T-helper 2 cell treated with Interferon-gamma antibody and Interleukin-4, amounts not matched to agents 5 μg/mL and 100 μg/mL, for 36 hours (primary cell): ENCODE data around the gene SH2D2A.
A peak's percentile ranks its signal among the peaks of the same experiment; 100 is the strongest.

Source experiments
- DNase-seq: peaks from one replicate; pipeline ENCODE4 v3.0.0; 2021; ENCODE audit warnings: low spot score
- H3K27ac Mint-ChIP-seq: one replicate; pipeline ENCODE4 v1.8.0; 2021; ENCODE audit warnings: mild to moderate bottlenecking, mixed read lengths
- H3K27me3 Mint-ChIP-seq: one replicate; pipeline ENCODE4 v1.8.0; 2021; ENCODE audit warnings: low read depth, mixed read lengths
- H3K36me3 Mint-ChIP-seq: one replicate; pipeline ENCODE4 v1.8.0; 2021; ENCODE audit warnings: low read depth, mixed read lengths
- H3K4me1 Mint-ChIP-seq: one replicate; pipeline ENCODE4 v1.8.0; 2021; ENCODE audit warnings: low read depth, mixed read lengths
- H3K4me3 Mint-ChIP-seq: one replicate; pipeline ENCODE4 v1.8.0; 2022; ENCODE audit warnings: mild to moderate bottlenecking, moderate library complexity, mixed read lengths
- H3K9me3 Mint-ChIP-seq: one replicate; pipeline ENCODE4 v1.8.0; 2021; ENCODE audit warnings: mixed read lengths

SH2D2A gene

DNA sequence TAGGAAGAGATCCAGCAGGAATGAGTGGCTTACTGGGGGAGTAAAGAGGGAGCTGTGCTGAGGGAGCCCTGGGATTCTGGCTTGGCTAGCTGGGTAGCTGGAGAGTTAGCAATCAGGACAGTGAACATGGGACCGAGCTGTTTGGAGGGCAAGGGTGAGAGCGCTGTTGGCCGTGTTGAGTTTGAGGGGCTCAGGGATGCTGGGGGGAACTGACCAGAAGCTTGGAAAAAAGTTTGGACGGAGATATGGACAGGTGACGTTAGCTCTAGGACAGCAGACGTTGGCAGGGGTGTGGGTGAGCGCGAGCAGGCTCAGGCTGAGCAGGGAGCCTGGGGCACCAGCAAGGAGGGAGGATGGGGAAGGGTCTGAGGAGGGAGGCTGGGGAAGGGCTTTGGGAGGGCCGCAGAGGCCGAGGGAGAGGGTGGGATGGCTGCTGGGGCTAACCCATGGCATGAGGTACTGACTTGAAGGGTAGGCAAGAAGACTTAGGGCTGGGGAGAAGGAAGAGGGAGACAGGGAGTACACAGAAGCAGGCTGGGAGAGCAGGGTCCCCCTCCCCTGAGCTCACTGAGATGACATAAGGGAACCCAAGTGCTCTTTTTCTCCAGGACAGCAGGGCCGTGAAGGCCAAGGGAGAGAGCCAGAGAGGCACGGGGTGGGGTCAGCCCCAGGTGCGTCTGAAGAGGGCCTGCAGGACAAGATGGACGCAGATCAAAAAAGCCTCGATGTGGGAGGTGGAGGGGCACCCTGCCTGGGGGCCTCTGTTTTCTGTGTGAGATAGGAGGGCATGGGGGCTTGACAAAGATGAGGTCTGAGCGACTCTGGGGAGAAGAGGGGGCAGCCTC, 8.2 kb downstream of the SH2D2A start:
- no peaks in the 10 kb centered on the region for H3K9me3 Mint-ChIP-seq
- DNase-seq: no peak
- peaks cover 49% of the 10 kb centered on the region for H3K4me1 Mint-ChIP-seq
- H3K27me3 Mint-ChIP-seq: no peaks in the 10 kb centered on the region
- H3K4me3 Mint-ChIP-seq: peak overlapping the region; percentile 55
- peaks cover 53% of the 10 kb centered on the region for H3K36me3 Mint-ChIP-seq
- H3K27ac Mint-ChIP-seq: peak overlapping the region; percentile 78

DNA sequence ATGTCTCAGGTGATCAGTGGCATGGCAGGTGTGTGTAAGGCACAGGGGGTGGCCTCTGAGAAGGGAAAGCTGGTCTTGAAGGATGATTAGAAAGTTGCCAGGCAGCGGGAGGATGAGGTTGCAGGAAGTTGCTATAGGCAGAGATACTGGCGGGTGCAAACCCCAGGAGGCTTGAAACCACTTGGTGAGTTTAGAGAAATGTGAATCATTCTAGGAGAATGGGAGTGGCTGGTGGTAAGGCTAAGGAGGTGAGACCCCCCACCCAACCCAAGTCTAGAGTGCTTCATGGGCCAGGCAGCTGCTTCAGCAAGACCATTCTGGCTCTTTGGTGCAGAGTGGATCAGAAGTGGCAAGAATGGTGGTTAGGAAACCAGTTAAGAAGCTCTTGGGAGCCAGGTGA, 9.0 kb downstream of the SH2D2A start:
- DNase-seq: no peak
- H3K4me1 Mint-ChIP-seq: peaks cover 42% of the 10 kb centered on the region
- peaks cover 48% of the 10 kb centered on the region for H3K36me3 Mint-ChIP-seq
- no peaks in the 10 kb centered on the region for H3K27me3 Mint-ChIP-seq
- H3K9me3 Mint-ChIP-seq: no peaks in the 10 kb centered on the region
- peak overlapping the region; percentile 78 for H3K27ac Mint-ChIP-seq
- H3K4me3 Mint-ChIP-seq: peak overlapping the region; percentile 55

DNA sequence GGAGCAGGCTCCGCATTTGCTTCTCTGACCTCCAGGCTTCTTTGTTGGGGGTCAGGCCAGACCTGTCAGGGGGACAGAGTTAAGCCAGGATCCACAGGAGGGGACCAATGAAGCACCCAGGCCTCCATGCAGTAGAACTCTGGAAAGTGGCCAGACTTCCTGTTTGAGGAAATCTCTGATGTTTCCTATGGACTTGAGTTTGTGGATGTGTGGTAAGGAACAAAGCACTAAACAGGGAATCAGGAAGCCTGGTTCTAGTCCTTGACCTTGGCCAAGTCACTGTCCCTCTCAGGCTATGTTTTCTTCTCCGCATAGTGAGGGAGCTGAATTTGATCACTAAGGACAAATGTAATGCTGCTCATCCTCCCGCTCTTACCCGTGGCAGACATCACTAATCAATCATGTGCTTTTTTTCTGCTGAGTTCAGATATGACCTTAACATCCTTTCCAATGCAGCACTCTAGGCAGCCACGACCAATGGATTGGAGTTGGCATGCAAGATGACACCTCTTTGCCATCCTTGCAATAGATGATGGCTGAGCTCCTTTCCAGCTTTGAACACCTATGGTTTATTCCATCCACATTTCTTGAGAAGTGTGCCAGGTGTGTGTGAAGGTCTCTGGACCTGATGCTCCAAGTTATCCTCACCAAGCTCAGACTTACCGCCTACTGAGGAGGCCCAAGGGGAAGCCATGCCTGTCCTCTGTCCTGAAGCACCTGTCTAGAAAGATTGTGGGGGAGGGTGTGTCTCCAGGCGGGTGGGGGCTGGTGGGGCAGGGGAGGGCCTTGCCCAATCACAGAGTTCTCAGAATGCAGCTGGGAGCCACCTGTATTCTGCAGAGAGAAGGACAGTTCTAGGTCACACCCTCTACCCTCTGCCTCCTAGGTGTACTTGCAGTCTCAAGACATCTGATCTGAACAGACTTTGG, 9.9 kb downstream of the SH2D2A start:
- H3K4me1 Mint-ChIP-seq: peaks cover 36% of the 10 kb centered on the region
- H3K36me3 Mint-ChIP-seq: peaks cover 40% of the 10 kb centered on the region
- H3K4me3 Mint-ChIP-seq: peak overlapping the region; percentile 55
- no peaks in the 10 kb centered on the region for H3K27me3 Mint-ChIP-seq
- no peak for DNase-seq
- no peaks in the 10 kb centered on the region for H3K9me3 Mint-ChIP-seq
- H3K27ac Mint-ChIP-seq: peak overlapping the region; percentile 78

DNA sequence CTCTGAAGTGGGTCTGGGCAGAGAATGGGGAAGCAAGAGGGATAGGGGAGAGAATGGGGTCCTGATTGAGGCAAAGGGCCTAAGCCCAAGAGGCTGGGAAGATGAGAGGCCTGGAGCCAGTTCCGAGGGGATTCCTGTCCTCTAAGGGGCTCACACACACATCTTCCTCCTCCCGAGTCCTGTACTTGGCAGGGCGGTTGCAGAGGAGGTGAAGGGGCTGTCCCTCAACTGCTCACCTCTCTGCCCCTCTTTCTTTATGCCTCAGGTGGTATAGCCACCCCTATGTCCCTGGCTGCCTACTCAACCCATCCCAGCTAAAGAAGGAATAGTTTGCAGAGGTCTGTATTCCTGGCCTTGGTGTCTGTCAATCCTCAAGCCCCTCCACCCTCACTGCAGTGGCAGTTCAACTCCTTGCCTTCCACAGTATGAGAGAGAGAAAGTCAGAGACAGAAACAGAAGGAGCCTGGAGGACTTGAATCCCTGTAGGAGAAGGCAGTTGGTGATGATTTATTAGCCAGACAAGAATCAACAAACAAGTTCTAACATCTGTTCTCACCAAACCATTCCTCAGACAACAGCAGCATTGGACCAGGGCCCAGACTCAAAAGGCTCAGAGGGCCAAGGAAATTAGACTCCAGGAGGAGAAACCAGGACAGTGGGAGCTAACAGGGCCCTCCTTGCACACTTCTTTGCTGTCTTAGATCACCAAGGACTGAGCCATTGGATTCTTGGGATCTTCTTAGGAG, 10.7 kb downstream of the SH2D2A start:
- H3K36me3 Mint-ChIP-seq: peaks cover 39% of the 10 kb centered on the region
- peaks cover 36% of the 10 kb centered on the region for H3K4me1 Mint-ChIP-seq
- H3K9me3 Mint-ChIP-seq: no peaks in the 10 kb centered on the region
- no peaks in the 10 kb centered on the region for H3K27me3 Mint-ChIP-seq
- no peak for DNase-seq
- H3K27ac Mint-ChIP-seq: peak overlapping the region; percentile 45
- H3K4me3 Mint-ChIP-seq: no peak overlapping the region

DNA sequence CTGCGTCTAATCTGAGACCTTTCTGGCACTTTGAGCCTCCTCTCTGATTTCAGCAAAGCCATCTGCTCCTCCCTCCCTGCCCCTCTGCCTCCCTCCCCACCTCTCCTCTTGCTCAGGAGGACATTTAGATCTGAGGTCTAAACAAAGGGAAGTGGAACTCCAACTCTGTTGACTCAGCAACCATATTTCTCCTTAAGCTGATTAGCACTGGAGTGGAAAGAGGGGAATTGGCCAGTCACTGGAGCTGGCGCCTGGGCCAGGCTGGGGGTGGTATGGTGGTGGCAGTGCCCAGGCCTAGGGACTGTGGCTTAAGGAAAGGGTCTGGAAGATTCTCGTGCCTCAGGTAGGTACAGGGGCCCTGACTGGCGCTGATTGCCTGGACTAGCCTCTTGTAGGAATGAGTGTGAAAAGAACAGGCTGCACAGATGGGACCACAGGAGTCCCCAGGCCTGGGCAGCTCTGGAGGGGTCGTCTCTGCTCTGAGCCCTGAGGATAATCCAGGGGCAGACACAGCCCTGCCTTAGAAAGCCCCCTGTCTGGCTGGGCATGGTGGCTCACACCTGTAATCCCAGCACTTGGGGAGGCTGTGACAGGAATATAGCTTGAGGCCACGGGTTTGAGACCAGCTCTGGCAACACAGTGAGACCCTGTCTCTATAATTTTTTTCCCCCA, 11.9 kb downstream of the SH2D2A start:
- Mint-ChIP-seq H3K36me3 (peaks cover 43% of the 10 kb centered on the region), H3K27ac (peak overlapping the region; percentile 64), H3K4me1 (peaks cover 40% of the 10 kb centered on the region), H3K27me3 (no peaks in the 10 kb centered on the region), H3K4me3 (no peak overlapping the region), H3K9me3 (no peaks in the 10 kb centered on the region)
- DNase-seq: no peak

DNA sequence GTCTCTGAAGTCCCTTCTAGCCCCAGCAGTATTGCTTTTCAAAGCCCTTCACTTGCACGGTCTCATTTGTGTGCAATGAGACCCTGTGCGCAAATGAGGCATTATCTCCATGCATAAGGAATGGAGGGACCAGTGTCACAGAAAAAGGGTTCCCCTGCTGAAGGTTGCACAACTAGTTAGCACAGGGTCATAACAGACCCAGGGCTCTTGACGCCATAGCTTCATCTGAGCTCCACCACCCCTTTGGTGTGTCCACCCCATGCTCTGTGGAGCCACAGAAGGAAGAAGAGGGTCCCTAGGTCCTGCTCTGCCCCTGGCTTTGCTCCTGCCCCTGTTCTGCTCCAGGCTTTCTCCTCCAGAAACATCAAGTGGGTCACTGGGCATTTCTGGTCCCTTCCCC, 12.6 kb downstream of the SH2D2A start:
- peaks cover 40% of the 10 kb centered on the region for H3K36me3 Mint-ChIP-seq
- H3K4me3 Mint-ChIP-seq: no peak overlapping the region
- no peaks in the 10 kb centered on the region for H3K9me3 Mint-ChIP-seq
- H3K27ac Mint-ChIP-seq: peak overlapping the region; percentile 64
- no peak for DNase-seq
- H3K4me1 Mint-ChIP-seq: peaks cover 37% of the 10 kb centered on the region
- no peaks in the 10 kb centered on the region for H3K27me3 Mint-ChIP-seq

DNA sequence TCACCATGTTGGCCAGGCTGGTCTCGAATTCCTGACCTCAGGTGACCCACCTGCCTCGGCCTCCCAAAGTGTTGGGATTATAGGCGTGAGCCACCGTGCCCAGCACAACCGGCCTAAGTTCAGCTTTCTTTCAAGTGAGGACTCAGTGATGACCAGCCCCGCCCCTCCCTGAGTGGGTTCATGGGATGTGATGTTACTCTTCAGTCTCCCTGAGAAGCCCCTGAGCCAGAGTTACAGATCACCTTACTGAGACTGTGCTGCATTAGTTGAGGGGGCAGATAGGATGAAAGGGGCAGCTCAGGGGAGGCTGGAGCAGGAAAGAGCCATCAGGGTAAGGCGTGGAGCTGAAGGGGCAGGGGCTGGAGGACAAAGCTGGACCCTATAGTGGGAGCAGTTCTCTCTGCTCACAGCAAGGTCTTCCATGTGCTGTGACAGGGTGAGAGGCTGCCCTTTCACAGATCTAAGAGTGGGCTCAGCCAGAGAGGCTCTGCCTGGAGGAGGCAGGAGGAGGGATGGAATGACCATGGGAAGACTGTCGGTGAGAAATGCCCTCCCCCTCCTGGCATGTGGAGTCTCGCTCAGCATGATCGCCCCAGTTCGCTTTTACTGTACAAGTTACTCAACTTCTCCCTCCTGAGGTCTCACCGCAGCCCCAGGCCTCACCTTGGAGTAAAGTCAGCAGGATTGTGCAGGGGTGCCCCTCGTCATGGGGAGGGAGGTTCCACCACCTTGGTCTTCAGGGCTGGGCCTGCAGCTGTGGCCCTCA, 13.4 kb downstream of the SH2D2A start:
- DNase-seq: no peak
- peaks cover 31% of the 10 kb centered on the region for H3K4me1 Mint-ChIP-seq
- peaks cover 38% of the 10 kb centered on the region for H3K36me3 Mint-ChIP-seq
- H3K27me3 Mint-ChIP-seq: no peaks in the 10 kb centered on the region
- no peak overlapping the region for H3K4me3 Mint-ChIP-seq
- H3K27ac Mint-ChIP-seq: peak overlapping the region; percentile 50
- H3K9me3 Mint-ChIP-seq: no peaks in the 10 kb centered on the region

DNA sequence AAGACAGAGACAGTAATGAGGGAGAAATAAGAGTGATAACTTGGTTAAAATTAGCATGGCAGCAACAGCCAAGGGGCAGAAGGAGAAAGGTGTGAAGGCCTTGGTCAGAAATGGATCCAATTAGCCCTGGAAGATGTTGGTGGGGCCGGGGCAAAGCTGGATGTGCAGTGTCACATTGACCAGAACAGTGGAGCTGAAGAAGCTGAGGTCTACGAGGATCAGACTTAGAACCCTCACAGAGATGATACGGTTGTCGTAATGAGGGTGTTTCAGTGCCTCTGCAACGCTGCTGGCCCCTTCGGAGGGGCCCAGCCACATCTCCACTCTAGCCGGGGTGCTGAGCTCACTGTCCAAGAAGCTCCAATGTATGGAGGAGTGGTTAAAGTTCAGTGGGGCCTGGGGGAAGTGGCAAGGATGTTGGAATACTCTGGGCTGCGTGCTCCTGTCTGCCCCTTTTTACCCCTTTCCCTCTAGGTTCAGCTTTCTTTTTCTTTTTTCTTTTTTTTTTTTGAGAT, 14.2 kb downstream of the SH2D2A start:
- DNase-seq: no peak
- Mint-ChIP-seq H3K9me3 (no peaks in the 10 kb centered on the region), H3K4me1 (peaks cover 23% of the 10 kb centered on the region), H3K27me3 (no peaks in the 10 kb centered on the region), H3K36me3 (peaks cover 36% of the 10 kb centered on the region), H3K27ac (peak overlapping the region; percentile 36), H3K4me3 (no peak overlapping the region)

DNA sequence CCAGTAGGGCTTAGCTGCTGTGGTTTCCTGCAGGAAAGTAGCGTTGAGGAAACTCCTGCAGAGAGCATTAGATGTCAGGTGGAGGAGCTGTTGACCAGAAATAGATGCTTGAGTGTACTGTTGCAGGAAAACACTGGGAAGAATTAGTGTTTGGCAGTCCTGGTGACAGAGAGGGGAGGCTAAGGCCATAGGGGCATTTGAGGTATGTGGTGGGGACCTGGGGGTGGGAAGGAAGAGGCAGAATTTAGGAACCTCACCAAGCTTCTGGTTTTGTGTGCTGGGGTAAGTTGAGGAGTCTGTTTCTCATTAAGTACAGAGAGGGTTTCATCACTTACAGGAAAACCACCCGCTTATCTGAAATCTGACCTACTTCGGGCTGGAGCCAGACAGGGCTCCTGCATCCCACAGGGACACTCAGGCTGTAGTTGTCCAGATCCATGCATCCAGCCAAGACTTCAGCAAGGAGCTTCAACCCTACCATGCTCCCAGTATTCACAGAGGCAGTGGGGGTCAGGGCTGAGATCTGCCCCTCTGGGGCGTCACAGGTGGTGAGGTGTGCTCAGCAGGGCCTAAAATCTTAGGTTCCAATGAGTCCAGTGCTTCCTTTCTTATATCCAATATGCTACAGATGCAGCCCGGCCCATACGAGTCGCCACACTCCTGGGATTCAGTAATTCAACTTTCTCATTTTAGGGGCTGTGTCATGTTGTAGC, 15.1 kb downstream of the SH2D2A start:
- peak overlapping the region; percentile 33 for H3K4me3 Mint-ChIP-seq
- no peaks in the 10 kb centered on the region for H3K27me3 Mint-ChIP-seq
- peaks cover 33% of the 10 kb centered on the region for H3K36me3 Mint-ChIP-seq
- DNase-seq: no peak
- H3K9me3 Mint-ChIP-seq: no peaks in the 10 kb centered on the region
- peaks cover 16% of the 10 kb centered on the region for H3K4me1 Mint-ChIP-seq
- H3K27ac Mint-ChIP-seq: peak overlapping the region; percentile 84

DNA sequence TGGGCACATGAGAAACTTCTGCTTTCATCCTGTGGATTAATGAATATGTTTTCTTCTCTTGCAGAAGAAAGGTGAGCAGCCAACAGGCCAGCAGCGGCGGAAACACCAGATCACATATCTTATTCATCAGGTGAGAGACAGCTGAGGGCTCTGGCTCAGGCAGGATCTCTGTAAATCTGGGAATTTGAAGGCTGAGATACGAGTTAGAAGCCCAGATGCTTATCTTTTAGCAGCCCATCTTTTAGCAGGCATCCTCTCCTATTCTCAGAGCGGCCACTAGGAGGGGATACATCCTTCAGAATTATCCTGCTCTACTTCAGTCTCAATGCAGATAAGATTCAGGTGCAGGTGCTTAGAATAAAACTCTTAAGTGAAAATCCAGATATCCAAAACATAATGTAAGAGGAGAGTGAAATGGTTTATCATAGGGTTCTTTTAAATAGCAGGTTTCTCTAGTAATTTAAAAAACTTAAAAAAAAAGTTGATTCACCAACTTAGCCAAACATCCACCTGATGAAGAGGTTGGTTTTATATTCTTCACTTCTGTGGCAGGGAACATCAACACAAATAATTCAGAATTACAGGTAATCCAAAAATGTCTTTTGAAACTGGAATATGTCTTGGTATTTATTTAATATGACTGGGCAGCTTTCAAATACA, 19.3 kb downstream of the SH2D2A start:
- no peak overlapping the region for H3K4me3 Mint-ChIP-seq

DNA sequence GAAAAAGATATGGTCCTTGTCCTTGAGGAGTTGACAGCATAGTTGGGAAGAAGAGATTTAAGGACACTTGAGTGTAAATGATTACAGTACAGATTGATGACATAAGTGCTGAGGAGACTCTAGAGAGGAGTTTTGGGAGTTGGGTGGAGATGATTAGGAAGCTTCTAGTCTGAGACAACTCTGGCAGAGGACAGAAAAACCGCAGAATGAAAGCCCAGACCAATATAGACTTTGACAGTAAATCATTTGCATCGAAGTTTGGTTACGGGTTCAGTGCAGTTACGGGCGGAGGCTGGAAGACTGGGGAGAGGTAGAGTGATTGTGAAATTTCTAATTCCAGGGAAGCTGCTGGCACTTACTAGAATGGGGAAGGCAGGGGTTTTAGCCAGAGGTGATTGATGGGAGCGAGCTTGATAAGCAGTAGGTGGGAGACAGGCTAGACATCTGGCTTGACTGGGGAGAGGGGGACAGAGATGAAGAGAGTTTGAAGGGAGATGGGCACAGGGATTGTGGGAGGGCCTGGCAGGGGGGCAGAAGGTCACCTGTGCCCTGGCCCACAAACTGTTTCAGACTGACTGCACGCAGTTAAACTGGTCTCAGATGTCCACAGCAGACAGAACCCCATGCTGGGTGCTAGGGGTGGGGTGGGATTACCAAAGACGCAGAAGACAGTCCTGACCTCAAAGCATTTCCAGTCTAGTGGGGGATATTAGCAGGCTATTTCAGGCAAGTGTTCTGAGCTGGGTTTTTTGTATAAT, 20.1 kb downstream of the SH2D2A start:
- H3K36me3 Mint-ChIP-seq: peaks cover 50% of the 10 kb centered on the region
- H3K4me3 Mint-ChIP-seq: no peak overlapping the region
- H3K9me3 Mint-ChIP-seq: no peaks in the 10 kb centered on the region

More for the DNA sequence above, 19.3 kb downstream of the SH2D2A start:
- Mint-ChIP-seq H3K9me3 (no peaks in the 10 kb centered on the region), H3K27me3 (no peaks in the 10 kb centered on the region), H3K27ac (no peak overlapping the region), H3K4me1 (peaks cover 16% of the 10 kb centered on the region), H3K36me3 (peaks cover 49% of the 10 kb centered on the region)
- DNase-seq: peak; percentile 36

More for the DNA sequence above, 20.1 kb downstream of the SH2D2A start:
- Mint-ChIP-seq H3K27me3 (no peaks in the 10 kb centered on the region), H3K27ac (no peak overlapping the region), H3K4me1 (peaks cover 11% of the 10 kb centered on the region)
- DNase-seq: no peak
